ENCODE data around the gene CYTH2.
"Not testable (repeated sequence)": the region's sequence is repeated elsewhere in the genome, so short reads cannot be mapped to it uniquely, and the experiment has no call there.

Gene CYTH2

DNA sequence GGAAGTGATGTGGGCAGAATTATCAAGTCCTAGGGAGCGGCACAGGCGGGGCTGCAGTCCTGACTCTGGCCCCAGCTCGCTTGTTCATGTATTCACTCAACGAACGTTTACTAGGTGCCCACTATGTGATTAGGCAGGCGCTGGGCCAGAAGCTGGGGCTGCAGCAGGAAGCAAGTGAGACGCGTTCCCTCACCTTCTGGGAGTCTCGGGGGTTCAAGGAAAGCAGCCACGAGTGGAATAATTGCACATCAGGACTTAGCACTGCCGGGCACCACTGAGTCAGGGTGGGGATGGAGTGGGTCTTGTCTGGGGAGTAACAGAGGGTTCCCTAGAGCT lies 44.9 kb downstream of the CYTH2 start:
- DNase-seq (ENCODE audit: insufficient read length, low spot score): no peak
- TF ChIP-seq SPI1 (IDR thresholded peaks at IDR 0.05; ENCODE audit: low read depth, low read length): no peak
- TF ChIP-seq POLR2AphosphoS5 (IDR thresholded peaks at IDR 0.05; ENCODE audit: low read depth, low read length): no peak
- no peak for TF ChIP-seq POLR2A (IDR thresholded peaks at IDR 0.05; ENCODE audit: low read depth, low read length)
- TF ChIP-seq POU2F2 (IDR thresholded peaks at IDR 0.05; ENCODE audit: low read depth, low read length): no peak
- TF ChIP-seq PAX5 (IDR thresholded peaks at IDR 0.05; ENCODE audit: insufficient read depth, low read length, severe bottlenecking): no peak
- no peak for TF ChIP-seq TAF1 (IDR thresholded peaks at IDR 0.05; ENCODE audit: low read depth, low read length)
- no peak for FAIRE-seq

DNA sequence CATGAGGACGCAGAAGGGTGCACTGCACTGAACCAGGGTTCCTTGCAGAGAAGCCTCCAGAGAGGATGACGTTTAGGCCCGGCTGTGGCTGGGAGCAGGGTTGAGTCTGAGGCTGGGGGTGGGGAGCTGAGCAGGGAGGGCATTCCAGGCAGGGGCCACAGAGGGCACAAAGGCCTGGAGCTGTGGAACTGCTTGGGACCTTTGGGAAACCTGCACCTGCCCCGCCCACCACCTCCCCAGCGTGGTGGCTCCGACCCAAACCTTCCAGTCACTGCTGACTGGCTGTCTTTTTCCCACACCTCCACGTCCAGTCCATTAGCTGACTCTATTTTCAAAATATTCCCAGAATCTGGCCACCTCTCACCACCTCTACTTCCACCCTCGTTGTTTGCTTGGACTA lies 47.4 kb downstream of the CYTH2 start:
- TF ChIP-seq POLR2AphosphoS5 (IDR thresholded peaks at IDR 0.05; ENCODE audit: low read depth, low read length) (no peak), SPI1 (IDR thresholded peaks at IDR 0.05; ENCODE audit: low read depth, low read length) (no peak), POLR2A (IDR thresholded peaks at IDR 0.05; ENCODE audit: low read depth, low read length) (no peak), PAX5 (IDR thresholded peaks at IDR 0.05; ENCODE audit: insufficient read depth, low read length, severe bottlenecking) (no peak), TAF1 (IDR thresholded peaks at IDR 0.05; ENCODE audit: low read depth, low read length) (no peak), POU2F2 (IDR thresholded peaks at IDR 0.05; ENCODE audit: low read depth, low read length) (no peak)
- no peak for FAIRE-seq
- DNase-seq (ENCODE audit: insufficient read length, low spot score): no peak

GRCh38 chr19:48518207-48518606 lies 49.0 kb downstream of the CYTH2 start:
- FAIRE-seq (no peak), DNase-seq (ENCODE audit: insufficient read length, low spot score) (no peak)
- TF ChIP-seq POU2F2 (IDR thresholded peaks at IDR 0.05; ENCODE audit: low read depth, low read length) (no peak), POLR2A (IDR thresholded peaks at IDR 0.05; ENCODE audit: low read depth, low read length) (no peak), POLR2AphosphoS5 (IDR thresholded peaks at IDR 0.05; ENCODE audit: low read depth, low read length) (no peak), TAF1 (IDR thresholded peaks at IDR 0.05; ENCODE audit: low read depth, low read length) (no peak), PAX5 (IDR thresholded peaks at IDR 0.05; ENCODE audit: insufficient read depth, low read length, severe bottlenecking) (no peak), SPI1 (IDR thresholded peaks at IDR 0.05; ENCODE audit: low read depth, low read length) (no peak)

GRCh38 chr19:48519426-48519825 lies 50.3 kb downstream of the CYTH2 start:
- not testable (repeated sequence) for FAIRE-seq; DNase-seq (ENCODE audit: insufficient read length, low spot score)

DNA sequence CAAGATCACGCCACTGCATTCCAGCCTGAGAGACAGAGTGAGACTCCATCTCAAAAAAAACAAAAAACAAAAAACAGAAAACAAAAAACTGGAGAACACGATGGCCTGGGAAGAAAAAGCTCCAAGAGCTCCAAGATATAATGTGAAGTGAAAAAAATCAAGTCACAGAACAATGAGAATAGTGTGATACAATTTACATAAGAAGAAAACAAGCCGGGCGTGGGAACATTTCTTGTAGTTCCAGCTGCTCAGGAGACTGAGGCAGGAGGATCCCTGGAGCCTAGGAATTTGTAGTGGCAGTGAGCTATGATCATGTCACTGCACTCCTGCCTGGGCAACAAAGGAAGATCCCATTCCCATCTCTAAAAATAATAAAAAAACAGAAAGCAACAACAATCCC lies 51.0 kb downstream of the CYTH2 start:
- no peak for DNase-seq (ENCODE audit: insufficient read length, low spot score)
- no peak for TF ChIP-seq POU2F2 (IDR thresholded peaks at IDR 0.05; ENCODE audit: low read depth, low read length)
- TF ChIP-seq TAF1 (IDR thresholded peaks at IDR 0.05; ENCODE audit: low read depth, low read length): no peak
- TF ChIP-seq SPI1 (IDR thresholded peaks at IDR 0.05; ENCODE audit: low read depth, low read length): no peak
- TF ChIP-seq POLR2A (IDR thresholded peaks at IDR 0.05; ENCODE audit: low read depth, low read length): no peak
- TF ChIP-seq PAX5 (IDR thresholded peaks at IDR 0.05; ENCODE audit: insufficient read depth, low read length, severe bottlenecking): no peak
- no peak for TF ChIP-seq POLR2AphosphoS5 (IDR thresholded peaks at IDR 0.05; ENCODE audit: low read depth, low read length)
- no peak for FAIRE-seq

DNA sequence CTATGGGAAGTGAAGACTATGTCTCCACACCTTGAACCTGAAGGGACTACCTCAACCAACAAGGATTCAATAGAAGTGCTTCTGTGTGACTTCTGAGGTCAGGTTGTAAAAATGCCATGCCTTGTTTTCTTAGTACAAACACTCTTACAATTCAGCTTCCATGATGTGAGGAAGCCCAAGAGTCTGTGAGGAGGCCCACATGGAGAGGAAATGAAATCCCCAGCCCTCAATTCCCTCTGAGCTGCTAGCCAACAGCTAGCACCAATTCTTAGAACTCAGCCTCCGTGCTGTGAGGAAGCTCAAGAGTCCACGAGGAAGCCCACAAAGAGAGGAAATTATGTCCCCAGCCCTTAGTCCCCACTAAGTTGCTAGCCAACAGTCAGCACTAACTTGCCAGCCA lies 55.1 kb downstream of the CYTH2 start:
- DNase-seq (ENCODE audit: insufficient read length, low spot score) (no peak), FAIRE-seq (no peak)
- TF ChIP-seq POU2F2 (IDR thresholded peaks at IDR 0.05; ENCODE audit: low read depth, low read length) (no peak), POLR2AphosphoS5 (IDR thresholded peaks at IDR 0.05; ENCODE audit: low read depth, low read length) (no peak), SPI1 (IDR thresholded peaks at IDR 0.05; ENCODE audit: low read depth, low read length) (no peak), PAX5 (IDR thresholded peaks at IDR 0.05; ENCODE audit: insufficient read depth, low read length, severe bottlenecking) (no peak), TAF1 (IDR thresholded peaks at IDR 0.05; ENCODE audit: low read depth, low read length) (no peak), POLR2A (IDR thresholded peaks at IDR 0.05; ENCODE audit: low read depth, low read length) (no peak)

GRCh38 chr19:48524732-48525131 lies 55.6 kb downstream of the CYTH2 start:
- no peak for FAIRE-seq

DNA sequence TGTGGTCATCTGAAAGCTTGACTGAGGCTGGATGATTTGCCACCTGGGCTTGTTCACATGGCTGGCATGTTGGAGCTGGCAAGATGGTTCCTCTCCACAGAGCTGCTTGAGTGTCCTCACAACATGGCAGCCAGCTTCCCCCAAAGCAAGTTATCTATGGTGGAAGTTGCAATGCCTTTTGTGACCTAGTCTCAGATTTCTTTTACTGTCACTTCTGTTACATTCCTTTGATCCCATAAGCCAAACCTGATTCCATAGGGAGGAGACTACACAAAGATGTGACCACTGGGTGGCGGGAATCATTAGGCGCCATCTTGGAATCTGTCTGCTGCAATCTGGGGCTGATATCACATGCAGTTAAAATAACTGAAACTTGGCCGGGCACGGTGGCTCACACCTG lies 60.0 kb downstream of the CYTH2 start:
- no peak for FAIRE-seq

More at GRCh38 chr19:48524732-48525131, 55.6 kb downstream of the CYTH2 start:
- TF ChIP-seq TAF1 (IDR thresholded peaks at IDR 0.05; ENCODE audit: low read depth, low read length) (no peak), POLR2A (IDR thresholded peaks at IDR 0.05; ENCODE audit: low read depth, low read length) (no peak), POU2F2 (IDR thresholded peaks at IDR 0.05; ENCODE audit: low read depth, low read length) (no peak), PAX5 (IDR thresholded peaks at IDR 0.05; ENCODE audit: insufficient read depth, low read length, severe bottlenecking) (no peak), SPI1 (IDR thresholded peaks at IDR 0.05; ENCODE audit: low read depth, low read length) (no peak), POLR2AphosphoS5 (IDR thresholded peaks at IDR 0.05; ENCODE audit: low read depth, low read length) (no peak)
- DNase-seq (ENCODE audit: insufficient read length, low spot score): no peak

DNA sequence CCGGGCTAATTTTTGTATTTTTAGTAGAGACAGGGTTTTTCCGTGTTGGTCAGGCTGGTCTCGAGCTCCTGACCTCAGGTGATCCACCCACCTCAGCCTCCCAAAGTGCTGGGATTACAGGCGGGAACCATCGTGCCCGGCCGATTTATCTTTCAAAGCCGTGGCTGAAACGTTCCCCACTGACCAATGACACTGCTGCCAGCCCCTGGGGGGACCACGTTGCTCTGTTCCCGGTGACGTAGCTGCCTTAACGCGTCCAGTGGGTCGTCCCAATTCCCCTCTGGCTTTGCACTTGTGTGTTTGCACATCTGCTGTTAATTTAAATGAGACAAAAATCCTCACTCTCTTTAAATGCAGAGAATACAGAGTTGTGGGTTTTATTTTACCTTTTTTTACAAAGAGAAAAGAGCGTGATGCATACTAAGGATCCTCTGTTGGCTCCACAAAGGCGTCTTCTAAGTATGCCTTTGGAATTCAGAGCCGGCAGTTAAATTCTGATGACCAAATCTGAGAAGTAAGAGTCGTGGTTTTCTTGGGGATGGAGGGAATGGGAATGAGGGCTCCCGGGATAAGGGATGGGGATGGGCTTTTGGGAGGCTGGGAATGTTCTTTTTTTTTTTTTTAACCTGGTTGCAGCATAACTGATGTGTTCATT lies 61.0 kb downstream of the CYTH2 start:
- TF ChIP-seq PAX5 (IDR thresholded peaks at IDR 0.05; ENCODE audit: insufficient read depth, low read length, severe bottlenecking): no peak
- no peak for TF ChIP-seq POLR2A (IDR thresholded peaks at IDR 0.05; ENCODE audit: low read depth, low read length)
- TF ChIP-seq POLR2AphosphoS5 (IDR thresholded peaks at IDR 0.05; ENCODE audit: low read depth, low read length): no peak
- TF ChIP-seq POU2F2 (IDR thresholded peaks at IDR 0.05; ENCODE audit: low read depth, low read length): no peak
- TF ChIP-seq SPI1 (IDR thresholded peaks at IDR 0.05; ENCODE audit: low read depth, low read length): no peak
- TF ChIP-seq TAF1 (IDR thresholded peaks at IDR 0.05; ENCODE audit: low read depth, low read length): no peak
- DNase-seq (ENCODE audit: insufficient read length, low spot score) (no peak), FAIRE-seq (no peak)

More for the DNA sequence above, 60.0 kb downstream of the CYTH2 start:
- DNase-seq (ENCODE audit: insufficient read length, low spot score): no peak
- no peak for TF ChIP-seq PAX5 (IDR thresholded peaks at IDR 0.05; ENCODE audit: insufficient read depth, low read length, severe bottlenecking)
- no peak for TF ChIP-seq TAF1 (IDR thresholded peaks at IDR 0.05; ENCODE audit: low read depth, low read length)
- no peak for TF ChIP-seq POU2F2 (IDR thresholded peaks at IDR 0.05; ENCODE audit: low read depth, low read length)
- no peak for TF ChIP-seq POLR2AphosphoS5 (IDR thresholded peaks at IDR 0.05; ENCODE audit: low read depth, low read length)
- no peak for TF ChIP-seq POLR2A (IDR thresholded peaks at IDR 0.05; ENCODE audit: low read depth, low read length)
- TF ChIP-seq SPI1 (IDR thresholded peaks at IDR 0.05; ENCODE audit: low read depth, low read length): no peak

- TF ChIP-seq PAX5 (IDR thresholded peaks at IDR 0.05; ENCODE audit: insufficient read depth, low read length, severe bottlenecking): no peak
- DNase-seq (ENCODE audit: insufficient read length, low spot score): no peak
- FAIRE-seq: no peak
Observed at GRCh38 chr19:48530770-48531169, 61.6 kb downstream of the CYTH2 start.
